ENCODE results near the gene MAP1B.

The MAP1B gene

GRCh38 chr5:72096602-72097188 lies 10.6 kb upstream of the MAP1B start:
- no peak for DNase-seq (ENCODE audit: low spot score)

DNA sequence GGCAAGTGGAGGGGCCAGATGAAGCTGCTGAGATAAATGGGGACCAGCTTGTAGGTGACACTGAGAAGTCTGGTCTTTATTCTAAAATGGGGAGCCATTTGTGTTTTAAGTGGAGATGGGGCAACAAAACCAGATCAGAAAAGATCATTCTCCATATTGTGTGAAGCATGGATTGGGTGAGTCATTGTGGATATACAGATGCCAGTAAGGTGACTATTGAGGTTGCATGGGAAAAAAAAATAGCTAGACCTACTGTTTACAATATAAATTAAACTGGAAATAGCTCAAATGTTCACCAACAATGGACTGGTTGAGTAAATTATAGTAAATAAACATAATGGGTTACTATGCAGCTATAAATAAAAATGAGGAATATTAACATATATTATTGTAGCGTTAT lies 5.4 kb upstream of the MAP1B start:
- DNase-seq (ENCODE audit: low spot score) = no peak

- no peak for DNase-seq (ENCODE audit: low spot score)
These were observed 501 bp upstream of the MAP1B start for GRCh38 chr5:72106817-72107130.

DNA sequence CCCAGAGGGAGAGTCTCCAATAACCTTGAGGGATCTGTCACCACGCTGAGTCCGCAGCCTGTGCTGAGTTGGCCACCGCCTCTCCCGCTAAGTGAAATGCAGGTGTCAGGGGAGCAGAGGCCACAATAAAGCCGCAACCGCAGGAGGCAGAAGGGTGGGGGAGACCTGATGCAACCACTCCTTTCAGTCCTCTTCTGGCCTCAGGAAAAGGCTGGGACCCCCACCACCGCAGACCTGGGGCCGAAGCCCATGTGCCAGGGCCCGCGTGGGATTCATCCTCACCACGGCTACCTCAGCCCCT lies 576 bp downstream of the MAP1B start:
- peak; percentile 9 for DNase-seq (ENCODE audit: low spot score)

GRCh38 chr5:72108202-72109061 lies 1.2 kb downstream of the MAP1B start:
- peak; percentile 9 for DNase-seq (ENCODE audit: low spot score)

- DNase-seq (ENCODE audit: low spot score) = no peak
These were observed 1.8 kb downstream of the MAP1B start for GRCh38 chr5:72109062-72109411.

DNA sequence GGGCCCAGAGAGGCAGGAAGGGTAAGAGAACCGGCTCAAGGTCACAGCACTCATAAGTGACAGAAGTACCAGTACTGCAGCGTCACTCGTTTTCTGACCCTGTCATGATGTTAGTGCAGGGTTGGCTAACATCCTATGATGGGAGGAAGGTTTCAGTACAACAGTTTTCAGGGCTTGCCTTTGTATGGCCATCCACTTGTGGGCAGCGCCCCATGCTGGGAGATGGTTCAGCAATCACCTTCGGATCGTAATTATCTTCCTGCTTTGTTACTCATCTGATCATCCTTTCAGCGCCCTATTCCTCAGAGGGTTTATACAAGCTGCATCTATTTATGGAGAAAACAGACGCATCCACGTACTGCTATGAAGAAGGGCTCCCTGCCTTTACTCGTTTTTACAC lies 2.4 kb downstream of the MAP1B start:
- DNase-seq (ENCODE audit: low spot score) = no peak

GRCh38 chr5:72110394-72111013 lies 3.2 kb downstream of the MAP1B start:
- DNase-seq (ENCODE audit: low spot score) = no peak

DNA sequence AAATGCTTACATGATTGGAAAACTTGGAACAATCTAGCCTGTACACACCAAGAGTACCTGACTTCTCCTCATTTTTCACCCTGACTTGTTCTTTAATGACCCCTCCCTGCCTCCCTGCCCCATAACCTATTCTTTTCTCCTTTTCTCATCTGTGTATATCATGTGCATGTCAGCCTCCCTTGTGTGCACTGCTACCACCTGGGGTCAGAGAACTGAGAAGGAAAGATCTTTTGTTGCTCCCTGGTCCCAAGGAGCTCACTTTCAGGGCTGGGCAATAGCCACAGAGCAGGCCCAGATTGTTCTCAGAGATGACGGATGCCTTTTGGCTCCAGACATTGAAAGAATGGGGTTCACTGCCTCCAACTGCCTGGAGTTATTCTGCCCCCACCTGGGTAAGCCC lies 5.1 kb downstream of the MAP1B start:
- DNase-seq (ENCODE audit: low spot score) = no peak

DNA sequence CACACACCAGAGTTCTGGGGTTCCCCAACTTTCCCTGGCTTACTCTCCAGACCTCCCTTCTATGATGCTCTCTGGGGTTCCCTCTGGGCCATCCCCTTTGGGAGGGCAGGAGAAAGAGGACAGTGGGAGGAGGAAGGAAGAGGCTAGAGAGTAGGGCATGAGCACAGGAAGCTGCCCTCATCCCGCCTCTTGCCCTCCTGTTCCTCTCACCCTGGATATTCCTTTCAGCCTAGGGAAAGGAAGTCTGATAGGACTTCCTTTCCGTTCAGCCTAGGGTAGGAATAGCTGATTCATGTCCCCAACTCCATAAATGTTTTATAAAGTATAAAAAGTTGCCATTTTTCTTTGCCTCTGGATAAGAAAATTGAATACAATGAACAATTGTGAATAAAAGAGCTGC lies 7.4 kb downstream of the MAP1B start:
- no peak for DNase-seq (ENCODE audit: low spot score)

DNA sequence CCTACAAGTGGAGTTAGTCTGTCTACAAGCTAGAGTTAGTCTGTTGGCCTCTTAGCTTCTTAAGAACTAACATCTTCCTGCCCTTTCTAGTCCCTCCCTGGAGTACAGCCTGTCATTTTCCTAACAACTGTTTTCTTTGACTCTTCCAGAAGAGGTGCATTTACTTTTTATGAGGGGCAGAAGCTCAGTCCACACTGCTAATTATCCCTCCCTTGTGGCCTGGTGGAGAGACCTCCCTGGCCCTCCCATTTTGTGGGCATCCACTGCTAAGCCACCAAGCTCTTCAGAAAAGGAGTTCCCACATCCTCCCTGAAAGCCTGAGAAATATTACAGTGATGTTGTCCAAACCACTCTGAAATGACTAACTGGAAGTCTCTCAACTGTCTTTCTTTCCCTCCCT lies 8.0 kb downstream of the MAP1B start:
- DNase-seq (ENCODE audit: low spot score) = no peak

GRCh38 chr5:72117307-72117706 lies 10.0 kb downstream of the MAP1B start:
- no peak for DNase-seq (ENCODE audit: low spot score)

DNA sequence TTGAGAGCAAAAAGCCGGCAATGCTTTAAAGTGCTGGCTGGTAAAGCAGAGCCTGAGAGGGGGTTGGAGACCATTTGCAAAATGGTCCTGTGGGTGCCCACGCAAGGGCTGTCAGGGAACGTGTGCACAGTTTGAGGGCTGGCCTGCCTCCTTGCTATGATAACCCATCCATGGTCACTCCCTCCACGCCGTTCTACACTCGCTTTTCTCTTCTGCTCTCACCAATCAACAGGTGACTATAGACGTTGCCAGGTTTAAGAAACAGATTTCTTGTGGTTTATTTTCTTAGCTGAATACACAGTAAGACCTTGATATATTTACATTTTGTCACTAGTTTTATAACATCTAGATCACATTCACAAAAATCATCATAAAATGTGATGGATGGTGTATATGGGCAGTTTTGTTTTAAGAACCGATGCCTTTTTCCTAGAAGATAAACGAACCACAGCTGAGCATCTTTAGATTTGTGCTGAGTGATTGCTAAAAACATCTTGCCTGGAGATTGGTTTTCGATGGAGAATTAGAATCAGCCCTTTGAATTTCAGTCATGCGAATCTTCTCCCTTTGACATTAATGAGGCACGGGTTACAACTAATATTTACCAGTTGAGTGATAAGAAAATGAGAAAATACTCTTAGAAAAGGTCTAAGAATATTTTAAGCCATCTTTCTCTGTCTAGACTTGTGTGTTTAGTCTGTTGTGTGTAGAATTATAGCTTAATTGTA lies 13.9 kb downstream of the MAP1B start:
- no peak for DNase-seq (ENCODE audit: low spot score)

GRCh38 chr5:72121780-72122445 lies 14.6 kb downstream of the MAP1B start:
- DNase-seq (ENCODE audit: low spot score) = no peak

DNA sequence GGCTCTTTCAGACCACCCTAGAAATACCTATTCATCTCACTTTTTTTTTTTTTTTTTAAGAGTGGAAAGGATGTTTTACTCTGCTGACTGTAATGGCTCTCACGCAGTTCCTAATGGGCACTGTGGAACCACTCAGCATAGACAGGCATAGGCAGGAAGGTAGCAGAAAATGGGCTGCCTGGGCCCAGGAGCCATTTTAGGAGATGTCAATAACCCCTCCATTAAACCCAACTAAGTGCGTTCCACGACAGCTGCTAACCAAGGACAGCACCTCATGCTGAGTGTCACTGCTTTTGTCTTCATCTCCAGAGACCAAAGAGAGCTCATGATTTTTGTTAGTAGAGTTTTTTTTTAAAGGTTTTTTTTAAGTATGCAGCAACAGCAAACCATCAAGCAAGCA lies 15.3 kb downstream of the MAP1B start:
- no peak for DNase-seq (ENCODE audit: low spot score)

GRCh38 chr5:72123764-72124376 lies 16.6 kb downstream of the MAP1B start:
- DNase-seq (ENCODE audit: low spot score) = no peak

- no peak for DNase-seq (ENCODE audit: low spot score)
These were observed 18.1 kb downstream of the MAP1B start for GRCh38 chr5:72125271-72125940.

DNA sequence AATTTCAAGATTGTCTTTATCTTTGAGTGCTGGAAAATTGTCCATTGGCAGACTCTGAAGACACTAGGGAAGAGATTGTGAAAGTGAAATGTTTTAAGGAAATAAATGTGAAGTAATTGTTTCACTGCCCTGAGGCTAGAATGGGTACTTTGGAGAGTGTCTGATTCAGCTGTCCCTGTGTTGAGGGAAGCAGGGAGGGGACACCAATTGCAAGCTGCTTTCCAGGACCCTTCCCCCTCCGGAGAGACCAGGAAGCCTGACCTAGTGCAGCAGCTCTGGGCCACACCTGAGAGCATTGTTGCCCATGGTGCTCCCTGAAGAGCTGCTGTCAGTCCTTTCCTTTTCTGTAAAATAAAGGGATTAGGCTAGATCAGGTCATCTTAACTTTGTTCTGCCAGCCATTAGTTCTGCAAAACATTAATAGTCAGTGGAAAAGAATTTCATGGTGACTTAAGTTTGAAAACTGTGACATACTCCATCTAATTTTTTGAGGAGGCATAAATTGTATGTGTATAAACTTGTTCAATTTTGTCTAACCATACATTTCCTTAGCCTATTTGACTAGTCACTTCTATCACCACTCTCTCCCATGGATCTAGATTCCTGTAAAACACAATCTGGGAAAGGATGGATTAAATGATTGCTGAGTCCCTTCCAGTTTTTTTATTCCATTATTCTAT lies 18.8 kb downstream of the MAP1B start:
- DNase-seq (ENCODE audit: low spot score) = no peak

GRCh38 chr5:72126796-72127195 lies 19.5 kb downstream of the MAP1B start:
- no peak for DNase-seq (ENCODE audit: low spot score)

DNA sequence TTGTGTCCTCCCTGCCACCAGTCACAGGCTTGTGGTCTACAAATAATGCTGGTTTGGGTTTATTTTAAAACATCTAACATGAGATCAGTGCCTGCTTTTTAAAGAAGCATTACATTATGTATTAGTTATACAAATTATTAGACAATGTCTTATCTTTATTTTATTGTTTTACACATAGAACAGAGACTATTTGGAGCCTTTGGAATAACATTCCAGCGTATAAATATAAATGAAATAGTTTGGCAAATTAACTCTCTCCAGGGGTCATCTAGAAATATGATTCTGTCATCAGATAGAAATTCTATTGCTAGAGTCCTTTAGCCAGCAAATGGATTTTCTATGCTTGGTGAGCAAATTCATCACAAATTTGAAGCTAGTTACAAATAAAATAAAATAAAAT lies 22.4 kb downstream of the MAP1B start:
- no peak for DNase-seq (ENCODE audit: low spot score)

GRCh38 chr5:72130351-72130761 lies 23.1 kb downstream of the MAP1B start:
- no peak for DNase-seq (ENCODE audit: low spot score)
